GM12878 (cell line): ENCODE data around the gene GNA15.

Source experiments
- CTCF ChIP-seq, 3 experiments: IDR thresholded peaks in 2 of 3; conservative IDR thresholded peaks in 1 of 3; 2 replicates each; pipeline ENCODE4 v1.5.1; 2011; ENCODE audit warnings: low read depth in 3 of 3, low read length in 3 of 3, mild to moderate bottlenecking in 3 of 3, control low read depth in 2 of 3, moderate library complexity in 2 of 3, inconsistent platforms in 1 of 3, mixed read lengths in 1 of 3; ENCODE audit not compliant: control insufficient read depth in 2 of 3, insufficient read depth in 1 of 3; ENCODE audit errors: extremely low read depth in 1 of 3
- EP300 ChIP-seq, 2 experiments: fragments of 150-350 bp in 1 of 2; IDR thresholded peaks; 2 replicates each; pipeline ENCODE4 v1.6.1; 2011 to 2012; ENCODE audit warnings: low read depth in 2 of 2, low read length in 2 of 2, borderline replicate concordance in 1 of 2, improper control_type of control experiment in 1 of 2, inconsistent platforms in 1 of 2; ENCODE audit not compliant: control insufficient read depth in 1 of 2
- EZH2 ChIP-seq: IDR thresholded peaks from 2 replicates; pipeline ENCODE4 v1.6.1; 2012; ENCODE audit warnings: low read depth, mild to moderate bottlenecking, control low read depth, inconsistent platforms, low read length, borderline replicate concordance; ENCODE audit not compliant: control insufficient read depth
- IKZF2 ChIP-seq, 2 experiments: fragments of 450-650 bp; IDR thresholded peaks; 2 replicates each; pipeline ENCODE4 v1.6.1; 2017; ENCODE audit warnings: mild to moderate bottlenecking in 2 of 2, moderate library complexity in 2 of 2
- JUND ChIP-seq: IDR thresholded peaks from 2 replicates; pipeline ENCODE4 v1.6.1; 2012; ENCODE audit warnings: low read depth, mild to moderate bottlenecking, low read length, improper control_type of control experiment, moderate library complexity
- MXI1 ChIP-seq: fragments of 150-350 bp; IDR thresholded peaks from 2 replicates; pipeline ENCODE4 v1.6.1; 2011; ENCODE audit warnings: low read depth, mild to moderate bottlenecking, inconsistent platforms, low read length, improper control_type of control experiment
- NR2F1 ChIP-seq: fragments of 450-650 bp; conservative IDR thresholded peaks from 2 replicates; pipeline ENCODE4 v1.6.1; 2017; ENCODE audit warnings: mild to moderate bottlenecking
- POLR2A ChIP-seq: IDR thresholded peaks from 2 replicates; pipeline ENCODE4 v1.6.1; 2011; ENCODE audit warnings: low read depth, mild to moderate bottlenecking, low read length
- POLR2AphosphoS5 ChIP-seq: IDR thresholded peaks from 2 replicates; pipeline ENCODE4 v1.6.1; 2011; ENCODE audit warnings: mild to moderate bottlenecking, low read length, inconsistent platforms
- RFX5 ChIP-seq: IDR thresholded peaks from 2 replicates; pipeline ENCODE4 v1.6.1; 2011; ENCODE audit warnings: low read depth, low read length, improper control_type of control experiment
- USF2 ChIP-seq: IDR thresholded peaks from 2 replicates; pipeline ENCODE4 v1.6.1; 2011; ENCODE audit warnings: low read depth, low read length, improper control_type of control experiment, borderline replicate concordance

- TF ChIP-seq CTCF (IDR thresholded peaks at IDR 0.05 in 2 of 3, conservative IDR thresholded peaks at IDR 0.05 in 1 of 3; ENCODE audit: control insufficient read depth in 2 of 3, extremely low read depth in 1 of 3, insufficient read depth in 1 of 3, low read depth in 3 of 3, low read length in 3 of 3): no peak
- TF ChIP-seq RFX5: no peak
- TF ChIP-seq USF2: no peak
- TF ChIP-seq EZH2: no peak
- no peak for TF ChIP-seq IKZF2 (IDR thresholded peaks at IDR 0.05)
- no peak for TF ChIP-seq NR2F1
- no peak for TF ChIP-seq POLR2AphosphoS5
- no peak for TF ChIP-seq POLR2A
- TF ChIP-seq EP300 (IDR thresholded peaks at IDR 0.05; ENCODE audit: borderline replicate concordance in 1 of 2, control insufficient read depth in 1 of 2, low read depth in 2 of 2, low read length in 2 of 2): no peak
- TF ChIP-seq JUND: no peak
- TF ChIP-seq MXI1: no peak
These were observed 30.0 kb upstream of the GNA15 start for GRCh38 chr19:3105641-3106508.
